Gastroesophageal sphincter (tissue), 3 donors: Measurements from ENCODE around the gene HSD17B11.

Source experiments
- EP300 ChIP-seq: sonication (generic); formaldehyde crosslinking; IDR thresholded peaks from one replicate; pipeline ENCODE4 v1.6.1; 2017; ENCODE audit warnings: antibody characterized with exemption, mild to moderate bottlenecking
- POLR2A ChIP-seq, 2 donors: fragments of 450-650 bp; IDR thresholded peaks; one replicate each; pipeline ENCODE4 v1.6.1; 2017; ENCODE audit warnings: antibody characterized with exemption in 2 of 2, mild to moderate bottlenecking in 2 of 2, moderate library complexity in 1 of 2
- POLR2AphosphoS5 ChIP-seq: sonication (generic); formaldehyde crosslinking; IDR thresholded peaks from one replicate; pipeline ENCODE4 v1.6.1; 2017; ENCODE audit warnings: antibody characterized with exemption
- TF ChIP-seq, protein P1 (sequence below), 4 experiments: fragments of 200-600 bp in 2 of 4; fragments of 450-650 bp in 2 of 4; sonication (generic) in 1 of 4; IDR thresholded peaks; one replicate each; pipeline ENCODE4 v1.5.1; 2017 to 2019; ENCODE audit warnings: antibody characterized with exemption in 4 of 4, mild to moderate bottlenecking in 2 of 4, moderate library complexity in 2 of 4

DNA sequence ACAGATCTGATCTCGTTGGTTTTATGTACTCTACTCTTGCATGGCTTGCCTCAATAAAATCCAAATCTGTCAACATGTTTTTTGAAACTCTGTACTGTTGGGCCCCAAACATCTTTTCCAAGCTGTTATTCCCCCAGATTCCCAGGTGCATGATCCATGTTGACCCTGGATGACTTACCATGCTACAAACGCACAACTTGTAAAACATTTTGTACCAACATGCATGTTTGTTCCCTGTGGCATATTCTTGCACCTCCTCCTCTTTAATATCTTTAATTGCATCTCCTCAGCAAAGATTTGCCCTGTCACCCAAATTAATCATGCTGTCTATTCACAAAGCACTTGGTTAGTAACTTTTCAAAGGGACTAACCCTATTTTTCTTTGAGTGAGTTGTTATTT lies 92.6 kb downstream of the HSD17B11 start:
- TF ChIP-seq, protein P1, sequence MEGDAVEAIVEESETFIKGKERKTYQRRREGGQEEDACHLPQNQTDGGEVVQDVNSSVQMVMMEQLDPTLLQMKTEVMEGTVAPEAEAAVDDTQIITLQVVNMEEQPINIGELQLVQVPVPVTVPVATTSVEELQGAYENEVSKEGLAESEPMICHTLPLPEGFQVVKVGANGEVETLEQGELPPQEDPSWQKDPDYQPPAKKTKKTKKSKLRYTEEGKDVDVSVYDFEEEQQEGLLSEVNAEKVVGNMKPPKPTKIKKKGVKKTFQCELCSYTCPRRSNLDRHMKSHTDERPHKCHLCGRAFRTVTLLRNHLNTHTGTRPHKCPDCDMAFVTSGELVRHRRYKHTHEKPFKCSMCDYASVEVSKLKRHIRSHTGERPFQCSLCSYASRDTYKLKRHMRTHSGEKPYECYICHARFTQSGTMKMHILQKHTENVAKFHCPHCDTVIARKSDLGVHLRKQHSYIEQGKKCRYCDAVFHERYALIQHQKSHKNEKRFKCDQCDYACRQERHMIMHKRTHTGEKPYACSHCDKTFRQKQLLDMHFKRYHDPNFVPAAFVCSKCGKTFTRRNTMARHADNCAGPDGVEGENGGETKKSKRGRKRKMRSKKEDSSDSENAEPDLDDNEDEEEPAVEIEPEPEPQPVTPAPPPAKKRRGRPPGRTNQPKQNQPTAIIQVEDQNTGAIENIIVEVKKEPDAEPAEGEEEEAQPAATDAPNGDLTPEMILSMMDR (IDR thresholded peaks at IDR 0.05): no peak
- TF ChIP-seq EP300: no peak
- no peak for TF ChIP-seq POLR2AphosphoS5
- TF ChIP-seq POLR2A (IDR thresholded peaks at IDR 0.05): no peak
